Measurements from ENCODE around the gene AIF1L.

AIF1L gene

DNA sequence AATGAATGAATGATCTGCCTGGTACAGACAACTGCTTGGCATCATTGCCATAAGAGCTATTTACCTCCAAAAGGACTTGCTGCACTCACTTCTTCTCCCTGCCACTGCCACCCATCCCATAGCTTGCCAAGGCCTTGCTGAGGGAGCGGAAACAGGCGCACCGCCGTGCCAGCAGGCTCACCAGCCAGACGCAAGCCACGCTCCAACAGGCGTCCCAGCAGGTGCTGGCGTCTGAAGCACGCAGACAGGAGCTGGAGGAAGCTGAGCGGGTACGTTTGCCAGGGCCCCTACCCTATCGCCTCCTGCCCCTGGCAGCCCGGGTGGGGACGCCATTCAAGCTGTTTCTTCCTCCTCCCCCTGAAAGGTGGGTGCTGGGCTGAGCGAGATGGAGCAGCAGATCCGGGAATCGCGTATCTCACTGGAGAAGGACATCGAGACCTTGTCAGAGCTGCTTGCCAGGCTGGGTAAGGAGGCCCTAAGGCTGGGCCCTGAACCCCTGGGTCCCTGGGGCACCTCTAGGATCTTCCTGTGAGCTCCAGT is 8.9 kb upstream of the AIF1L start:
- TF ChIP-seq, protein P1, sequence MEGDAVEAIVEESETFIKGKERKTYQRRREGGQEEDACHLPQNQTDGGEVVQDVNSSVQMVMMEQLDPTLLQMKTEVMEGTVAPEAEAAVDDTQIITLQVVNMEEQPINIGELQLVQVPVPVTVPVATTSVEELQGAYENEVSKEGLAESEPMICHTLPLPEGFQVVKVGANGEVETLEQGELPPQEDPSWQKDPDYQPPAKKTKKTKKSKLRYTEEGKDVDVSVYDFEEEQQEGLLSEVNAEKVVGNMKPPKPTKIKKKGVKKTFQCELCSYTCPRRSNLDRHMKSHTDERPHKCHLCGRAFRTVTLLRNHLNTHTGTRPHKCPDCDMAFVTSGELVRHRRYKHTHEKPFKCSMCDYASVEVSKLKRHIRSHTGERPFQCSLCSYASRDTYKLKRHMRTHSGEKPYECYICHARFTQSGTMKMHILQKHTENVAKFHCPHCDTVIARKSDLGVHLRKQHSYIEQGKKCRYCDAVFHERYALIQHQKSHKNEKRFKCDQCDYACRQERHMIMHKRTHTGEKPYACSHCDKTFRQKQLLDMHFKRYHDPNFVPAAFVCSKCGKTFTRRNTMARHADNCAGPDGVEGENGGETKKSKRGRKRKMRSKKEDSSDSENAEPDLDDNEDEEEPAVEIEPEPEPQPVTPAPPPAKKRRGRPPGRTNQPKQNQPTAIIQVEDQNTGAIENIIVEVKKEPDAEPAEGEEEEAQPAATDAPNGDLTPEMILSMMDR (IDR thresholded peaks at IDR 0.05; ENCODE audit: insufficient read depth, low read depth, low read length, missing control alignments), result no peak
- no peak for DNase-seq (ENCODE audit: low read depth)
- H3K4me3 ChIP-seq (ENCODE audit: low read depth, low read length), result no peak overlapping the region

DNA sequence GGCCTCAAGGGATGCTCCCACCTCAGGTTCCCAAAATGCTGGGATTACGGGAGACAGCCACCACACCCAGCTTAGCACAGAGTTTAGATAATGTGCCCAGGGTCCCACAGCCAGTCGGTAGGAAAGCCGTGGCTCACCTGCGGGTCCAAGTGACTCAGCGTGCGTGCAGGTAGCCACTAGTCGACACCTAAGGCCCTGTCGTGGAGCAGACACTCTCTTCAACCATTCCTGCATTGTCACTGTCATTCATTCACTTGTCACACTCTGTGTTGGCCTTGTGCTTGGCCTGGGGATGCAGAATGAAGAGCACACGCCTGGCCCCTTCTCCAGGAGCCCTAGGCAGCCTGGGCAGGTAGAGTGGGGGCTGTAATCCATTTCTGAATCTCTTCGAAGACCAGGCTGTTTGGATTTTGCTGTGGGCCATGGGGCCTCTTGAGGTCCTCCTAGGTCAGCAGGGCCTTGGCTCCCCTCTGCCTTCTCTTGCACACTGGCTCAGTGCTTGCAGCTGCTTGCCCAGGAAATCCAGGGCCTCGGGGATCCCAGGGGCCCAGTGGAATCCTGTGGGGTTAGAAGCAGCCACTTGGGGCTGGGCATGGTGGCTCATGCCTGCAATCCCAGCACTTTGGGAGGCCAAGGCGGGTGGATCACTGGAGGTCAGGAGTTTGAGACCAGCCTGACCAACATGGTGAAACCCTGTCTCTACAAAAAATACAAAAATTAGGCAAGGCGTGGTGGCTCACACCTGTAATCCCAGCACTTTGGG is 6.1 kb upstream of the AIF1L start:
- DNase-seq (ENCODE audit: low read depth), result no peak
- TF ChIP-seq, protein P1 (IDR thresholded peaks at IDR 0.05; ENCODE audit: insufficient read depth, low read depth, low read length, missing control alignments), result no peak
- H3K4me3 ChIP-seq (ENCODE audit: low read depth, low read length), result no peak overlapping the region

DNA sequence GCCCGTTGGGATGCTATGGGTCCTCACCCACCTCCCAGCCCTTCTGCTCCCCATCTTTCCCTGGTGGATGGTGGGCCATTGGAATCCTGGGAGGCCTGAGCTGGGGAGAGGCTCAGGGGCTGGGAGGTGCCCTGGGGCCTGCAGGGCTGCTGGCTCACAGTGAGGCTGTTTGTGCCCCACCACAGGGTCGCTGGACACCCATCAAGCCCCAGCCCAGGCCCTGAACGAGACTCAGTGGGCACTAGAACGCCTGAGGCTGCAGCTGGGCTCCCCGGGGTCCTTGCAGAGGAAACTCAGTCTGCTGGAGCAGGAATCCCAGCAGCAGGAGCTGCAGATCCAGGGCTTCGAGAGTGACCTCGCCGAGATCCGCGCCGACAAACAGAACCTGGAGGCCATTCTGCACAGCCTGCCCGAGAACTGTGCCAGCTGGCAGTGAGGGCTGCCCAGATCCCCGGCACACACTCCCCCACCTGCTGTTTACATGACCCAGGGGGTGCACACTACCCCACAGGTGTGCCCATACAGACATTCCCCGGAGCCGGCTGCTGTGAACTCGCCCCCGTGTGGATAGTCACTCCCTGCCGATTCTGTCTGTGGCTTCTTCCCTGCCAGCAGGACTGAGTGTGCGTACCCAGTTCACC is 4.9 kb upstream of the AIF1L start:
- TF ChIP-seq, protein P1 (IDR thresholded peaks at IDR 0.05; ENCODE audit: insufficient read depth, low read depth, low read length, missing control alignments), result no peak
- no peak for DNase-seq (ENCODE audit: low read depth)
- H3K4me3 ChIP-seq (ENCODE audit: low read depth, low read length), result no peak overlapping the region

DNA sequence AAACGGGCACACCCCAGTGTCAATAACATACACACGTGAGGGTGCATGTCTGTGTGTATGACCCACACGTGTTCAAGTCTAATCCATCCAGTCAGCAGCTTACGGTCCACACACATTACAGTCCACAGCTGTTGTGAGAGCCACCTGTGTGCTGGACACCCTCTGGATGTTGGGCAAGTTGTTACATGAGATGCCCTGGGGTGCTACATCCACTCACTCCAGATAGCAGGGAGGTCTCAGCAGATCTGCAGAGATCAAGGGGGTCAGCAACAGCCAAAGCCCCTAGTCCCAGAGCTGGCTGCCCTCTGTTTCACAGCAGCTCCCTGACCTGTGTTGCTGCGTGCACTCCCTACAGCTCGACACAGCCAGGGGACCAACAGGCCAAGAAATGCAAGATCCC is 4.3 kb upstream of the AIF1L start:
- DNase-seq (ENCODE audit: low read depth), result no peak
- TF ChIP-seq, protein P1 (IDR thresholded peaks at IDR 0.05; ENCODE audit: insufficient read depth, low read depth, low read length, missing control alignments), result no peak
- H3K4me3 ChIP-seq (ENCODE audit: low read depth, low read length), result no peak overlapping the region

DNA sequence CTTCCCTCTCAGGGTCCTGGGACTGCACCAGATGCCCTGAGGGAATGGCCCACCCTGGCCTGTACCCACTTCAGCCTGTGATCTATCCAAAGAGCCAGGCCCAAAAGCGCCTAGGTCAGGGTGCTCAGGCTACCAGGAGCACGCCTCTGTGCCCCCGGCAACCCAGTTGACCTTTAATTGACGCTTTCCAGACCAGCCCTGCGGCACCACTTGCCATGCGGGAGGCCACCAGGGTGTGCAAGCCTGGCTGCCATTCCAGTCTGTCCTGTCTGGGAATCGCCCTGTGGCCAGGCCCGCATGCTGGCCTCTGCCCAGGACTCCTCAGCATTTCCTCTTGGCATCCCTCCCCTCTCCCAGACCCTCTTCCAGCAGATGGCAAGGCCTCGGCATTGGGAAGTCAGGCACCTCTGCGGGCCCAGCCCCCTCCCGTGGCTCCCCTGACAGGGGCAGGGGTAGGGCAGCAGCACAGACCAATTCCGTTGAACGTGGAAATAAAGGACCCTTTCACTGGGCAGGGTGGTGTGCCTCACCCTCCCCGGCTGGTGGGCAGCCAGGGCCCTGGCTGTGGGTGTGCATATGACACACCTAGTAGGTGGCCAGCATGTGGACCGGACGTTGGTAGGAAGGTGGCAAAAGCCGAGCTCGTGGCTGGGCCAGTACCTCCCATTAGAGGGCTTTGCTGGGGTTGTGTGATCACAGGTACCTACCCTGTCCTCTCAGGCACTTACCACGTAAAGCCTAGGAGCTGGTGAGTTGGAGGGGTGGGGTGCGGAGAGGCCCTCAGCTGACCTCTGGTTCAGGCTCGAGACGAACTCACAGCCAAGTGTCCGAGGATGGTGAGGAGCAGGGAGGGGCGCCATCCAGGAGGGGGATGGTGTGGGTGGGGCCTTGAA is 3.5 kb upstream of the AIF1L start:
- DNase-seq (ENCODE audit: low read depth), result no peak
- no peak overlapping the region for H3K4me3 ChIP-seq (ENCODE audit: low read depth, low read length)
- TF ChIP-seq, protein P1 (IDR thresholded peaks at IDR 0.05; ENCODE audit: insufficient read depth, low read depth, low read length, missing control alignments), result no peak

DNA sequence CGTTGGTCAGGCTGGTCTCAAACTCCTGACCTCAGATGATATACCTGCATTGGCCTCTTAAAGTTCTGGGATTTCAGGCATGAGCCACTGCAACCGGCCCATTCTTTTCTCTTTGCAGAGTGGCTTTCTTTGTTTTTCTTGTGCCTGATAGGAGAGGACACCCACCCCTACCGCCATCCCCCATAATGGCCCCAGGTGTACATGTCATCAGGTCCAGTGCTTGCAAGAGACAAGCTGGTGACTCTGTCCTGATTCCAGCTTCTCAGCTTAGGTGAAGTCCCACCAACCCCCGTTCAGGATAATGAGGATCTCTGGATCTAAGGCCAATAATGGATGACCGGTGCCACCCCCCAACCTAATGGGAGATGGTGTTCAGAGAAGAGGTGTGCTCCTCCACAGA is 2.3 kb upstream of the AIF1L start:
- DNase-seq (ENCODE audit: low read depth), result no peak

More for the DNA sequence above, 2.3 kb upstream of the AIF1L start:
- TF ChIP-seq, protein P1 (IDR thresholded peaks at IDR 0.05; ENCODE audit: insufficient read depth, low read depth, low read length, missing control alignments), result no peak
- H3K4me3 ChIP-seq (ENCODE audit: low read depth, low read length), result no peak overlapping the region
